Smooth muscle cell of the brain vasculature (primary cell): ENCODE measurements around the gene SYNE3.

Experiments used
- DNase-seq: peaks from one replicate; pipeline ENCODE4 v3.0.0-alpha.2; 2012; ENCODE audit warnings: low read depth, low spot score

SYNE3 gene, protein sequence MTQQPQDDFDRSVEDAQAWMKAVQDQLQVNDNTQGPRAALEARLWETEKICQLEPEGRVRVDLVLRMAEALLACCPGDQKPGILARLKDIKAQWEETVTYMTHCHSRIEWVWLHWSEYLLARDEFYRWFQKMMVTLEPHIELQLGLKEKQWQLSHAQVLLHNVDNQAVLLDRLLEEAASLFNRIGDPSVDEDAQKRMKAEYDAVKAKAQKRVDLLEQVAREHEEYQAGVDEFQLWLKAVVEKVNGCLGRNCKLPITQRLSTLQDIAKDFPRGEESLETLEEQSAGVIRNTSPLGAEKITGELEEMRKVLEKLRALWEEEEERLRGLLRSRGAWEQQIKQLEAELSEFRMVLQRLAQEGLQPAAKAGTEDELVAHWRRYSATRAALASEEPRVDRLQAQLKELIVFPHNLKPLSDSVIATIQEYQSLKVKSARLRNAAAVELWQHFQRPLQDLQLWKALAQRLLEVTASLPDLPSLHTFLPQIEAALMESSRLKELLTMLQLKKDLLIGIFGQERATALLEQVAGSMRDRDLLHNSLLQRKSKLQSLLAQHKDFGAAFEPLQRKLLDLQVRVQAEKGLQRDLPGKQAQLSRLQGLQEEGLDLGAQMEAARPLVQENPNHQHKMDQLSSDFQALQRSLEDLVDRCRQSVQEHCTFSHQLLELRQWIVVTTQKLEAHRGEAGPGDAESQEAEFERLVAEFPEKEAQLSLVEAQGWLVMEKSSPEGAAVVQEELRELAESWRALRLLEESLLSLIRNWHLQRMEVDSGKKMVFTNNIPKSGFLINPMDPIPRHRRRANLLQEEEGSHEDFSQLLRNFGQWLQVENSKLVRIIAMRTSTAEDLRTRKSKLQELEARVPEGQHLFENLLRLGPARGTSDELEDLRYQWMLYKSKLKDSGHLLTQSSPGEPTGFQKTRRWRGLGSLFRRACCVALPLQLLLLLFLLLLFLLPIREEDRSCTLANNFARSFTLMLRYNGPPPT

DNA sequence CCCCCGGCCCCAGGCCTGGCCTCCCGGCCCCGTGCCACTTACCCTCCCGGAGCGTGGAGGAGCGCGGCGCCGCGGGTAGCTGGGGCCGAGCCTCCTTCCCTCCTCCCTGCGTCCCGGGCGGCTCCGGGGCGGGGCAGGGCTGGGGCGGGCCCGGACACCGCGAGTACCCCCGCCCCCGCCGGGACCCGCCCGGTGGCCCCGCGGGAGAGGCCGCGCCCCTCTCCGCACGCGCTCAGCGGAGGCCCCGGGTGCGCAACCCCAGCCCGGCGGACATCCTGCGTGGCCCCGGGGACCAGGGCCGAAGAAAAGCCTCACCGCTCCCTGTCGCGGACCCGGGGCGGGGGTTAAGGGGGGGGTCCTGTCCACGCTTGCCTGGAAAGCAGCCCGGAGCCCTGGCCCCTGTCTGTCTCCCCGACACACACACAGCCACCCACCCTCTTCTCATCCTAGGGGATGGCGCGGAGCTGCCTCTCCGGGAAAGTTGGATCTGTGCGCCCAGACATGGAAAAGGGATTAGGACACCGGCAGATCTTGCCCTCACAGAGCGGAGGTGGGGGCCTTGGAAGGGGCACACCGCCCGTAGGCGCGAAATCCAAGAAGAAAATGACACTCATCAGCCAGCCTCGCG lies at the start of gene SYNE3:
SYNE3 (minus strand) TSS at position 97 of the 628 bp plus-strand sequence. CDS start 40,829 bp downstream, outside the sequence.
- DNase-seq: no peak

DNA sequence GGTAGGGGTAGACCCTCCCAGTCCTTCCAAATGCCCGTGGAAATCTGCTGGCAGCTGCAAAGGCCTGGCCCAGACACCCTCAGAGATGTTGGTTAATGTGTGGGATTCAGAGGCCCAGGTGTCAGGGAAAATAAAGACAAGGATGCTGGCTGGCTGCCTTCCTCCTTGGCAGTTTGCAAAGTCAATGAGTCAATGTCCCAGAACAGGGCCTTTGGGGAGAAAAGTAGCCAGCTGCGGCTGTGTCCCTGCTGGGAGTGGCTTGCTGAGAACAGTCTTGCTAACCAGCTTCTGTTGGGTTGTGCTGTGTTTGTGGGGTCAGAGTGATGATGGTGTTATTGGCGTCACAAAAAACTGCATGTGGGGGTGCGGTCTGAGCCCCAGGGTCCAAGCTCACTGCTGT lies 47.6 kb upstream of the SYNE3 start:
- no peak for DNase-seq

DNA sequence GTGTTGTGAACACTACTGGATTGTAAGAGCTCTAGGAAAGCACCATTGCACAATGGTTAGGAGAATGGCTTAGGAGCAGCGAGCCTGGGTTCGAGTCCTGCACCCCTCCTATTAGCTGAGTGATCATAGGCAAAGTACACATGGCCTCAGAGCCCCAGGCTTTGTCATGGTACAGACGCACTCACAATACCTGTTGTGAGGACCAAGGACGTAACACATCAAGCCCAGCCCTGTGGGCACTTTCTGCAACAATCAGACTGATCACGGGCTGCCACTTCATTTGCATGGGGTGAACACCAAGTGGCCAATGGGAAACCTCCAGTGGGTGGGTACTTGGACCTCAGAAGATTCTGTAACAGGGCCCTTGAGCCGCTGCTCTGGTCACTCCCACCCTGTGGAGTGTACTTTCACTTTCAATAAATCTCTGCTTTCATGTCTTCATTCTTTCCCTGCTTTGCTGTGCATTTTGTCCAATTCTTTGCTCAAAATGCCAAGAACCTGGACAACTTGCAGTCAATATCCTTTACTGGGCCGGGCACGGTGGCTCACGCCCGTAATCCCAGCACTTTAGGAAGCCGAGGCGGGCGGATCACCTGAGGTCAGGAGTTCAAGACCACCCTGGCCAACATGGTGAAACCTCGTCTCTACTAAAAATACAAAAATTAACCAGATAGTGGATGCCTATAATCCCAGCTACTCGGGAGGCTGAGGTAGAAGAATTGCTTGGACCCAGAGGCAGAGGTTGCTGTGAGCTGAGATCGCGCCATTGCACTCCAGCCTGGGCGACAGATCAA lies 46.6 kb upstream of the SYNE3 start:
- DNase-seq: no peak

DNA sequence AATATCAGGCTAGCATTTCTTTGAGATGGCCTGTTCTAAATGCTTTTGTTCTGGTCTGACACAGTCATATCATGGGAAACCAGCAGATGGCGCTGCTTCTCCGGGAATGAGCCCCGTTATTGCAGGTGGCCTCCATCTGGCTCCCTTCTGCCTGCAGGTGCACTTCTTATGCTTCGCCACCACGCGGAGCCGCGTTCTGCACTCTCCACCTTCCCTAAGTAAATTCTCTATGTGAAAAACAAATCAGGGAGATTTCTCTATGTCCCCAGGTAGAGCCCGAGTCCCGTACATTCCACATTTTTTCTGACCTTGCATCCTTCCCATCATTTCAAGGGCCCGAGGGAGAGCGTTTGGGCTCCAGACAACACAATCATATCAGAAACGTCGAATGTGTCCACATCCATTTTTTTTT lies 44.6 kb upstream of the SYNE3 start:
- peak; percentile 69 for DNase-seq

DNA sequence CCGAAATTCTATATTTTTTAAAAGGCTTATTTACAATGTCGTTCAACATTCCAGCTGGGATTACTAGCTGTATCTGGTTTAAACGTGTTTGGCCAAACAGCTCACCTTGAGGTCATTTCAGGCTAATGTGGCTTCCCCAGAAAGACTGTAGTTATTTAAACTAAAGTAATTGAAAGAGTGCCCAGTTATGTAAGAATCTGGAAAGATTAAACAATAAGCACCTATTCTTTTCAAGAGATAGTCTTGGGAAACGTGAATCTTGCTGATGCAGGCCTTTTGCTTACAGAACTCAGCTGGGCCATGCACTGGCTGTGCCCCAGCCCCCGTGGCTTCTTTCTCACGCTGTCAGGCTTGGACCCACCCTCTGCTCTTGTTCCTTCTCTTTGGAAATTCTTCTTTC lies 42.8 kb upstream of the SYNE3 start:
- no peak for DNase-seq

DNA sequence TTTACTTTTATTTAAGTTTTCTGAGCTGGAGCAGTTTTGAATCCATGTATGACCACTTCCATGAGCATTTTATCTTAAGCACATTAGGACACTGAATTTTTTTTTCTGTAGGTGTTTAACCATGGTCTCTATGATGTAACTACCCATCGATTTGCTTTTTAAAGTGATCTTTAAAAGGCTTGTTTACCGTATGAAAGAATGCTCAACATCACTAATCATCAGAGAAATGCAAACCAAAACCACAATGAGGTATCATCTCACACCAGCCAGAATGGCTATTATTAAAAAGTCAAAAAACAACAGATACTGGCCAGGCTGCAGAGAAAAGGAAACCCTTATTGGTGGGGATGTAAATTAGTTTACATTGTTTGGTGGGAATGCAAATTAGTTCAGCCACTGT lies 41.4 kb upstream of the SYNE3 start:
- DNase-seq: no peak

DNA sequence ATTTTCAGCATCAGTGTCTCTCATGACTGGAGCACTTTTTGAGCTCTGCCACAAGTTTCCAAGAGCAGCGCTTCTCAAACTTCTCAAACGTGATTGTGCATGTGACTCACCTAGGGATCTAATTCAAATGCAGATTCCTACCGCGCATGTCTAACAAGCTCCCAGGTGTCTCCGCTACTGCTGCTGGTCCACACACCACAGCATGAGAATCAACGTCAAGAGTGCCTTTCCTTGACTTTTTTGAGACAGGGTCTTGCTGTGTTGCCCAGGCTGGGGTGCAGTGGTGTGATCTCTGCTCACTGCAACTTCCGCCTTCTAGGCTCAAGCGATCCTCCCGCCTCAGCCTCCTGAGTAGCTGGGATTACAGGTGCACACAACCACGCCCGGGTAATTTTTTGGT lies 40.8 kb upstream of the SYNE3 start:
- no peak for DNase-seq

DNA sequence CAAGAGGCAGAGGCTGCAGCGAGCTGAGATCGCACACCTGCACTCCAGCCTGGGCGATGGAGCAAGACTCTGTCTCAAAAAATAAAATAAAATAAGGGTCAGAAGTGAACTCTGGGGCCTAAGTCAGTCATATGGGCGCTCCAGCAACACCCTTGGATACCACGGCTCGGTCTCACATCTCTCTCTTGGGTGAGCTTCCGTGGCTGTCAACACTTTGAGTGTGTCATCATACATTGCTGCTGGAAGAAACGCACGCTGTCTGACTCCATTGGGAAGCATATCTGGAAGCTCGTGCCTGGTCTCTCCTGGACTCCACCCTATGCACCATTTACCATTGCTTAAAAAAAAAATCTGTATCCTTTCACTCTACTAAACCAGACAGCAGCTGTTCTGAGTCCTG lies 38.6 kb upstream of the SYNE3 start:
- DNase-seq: no peak

DNA sequence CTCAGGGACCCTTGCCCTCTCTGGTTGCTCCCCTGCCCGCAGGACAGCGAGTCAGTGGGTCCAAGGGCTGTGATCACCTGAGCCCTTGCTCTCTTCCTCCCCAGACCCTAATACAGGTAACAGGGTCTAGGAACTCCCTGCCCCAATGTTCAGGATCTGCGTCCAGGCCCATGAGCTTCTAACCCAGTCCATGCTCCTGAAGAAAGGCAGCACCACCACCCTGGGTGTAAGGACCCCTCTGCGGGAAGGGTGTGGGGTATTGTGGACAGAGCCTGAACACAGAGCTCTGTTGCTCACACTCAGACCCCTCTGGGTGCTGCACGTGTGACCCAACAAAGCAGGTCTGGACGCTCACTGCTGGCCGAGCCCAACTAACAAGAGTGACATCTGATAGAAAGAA lies 36.7 kb upstream of the SYNE3 start:
- no peak for DNase-seq

DNA sequence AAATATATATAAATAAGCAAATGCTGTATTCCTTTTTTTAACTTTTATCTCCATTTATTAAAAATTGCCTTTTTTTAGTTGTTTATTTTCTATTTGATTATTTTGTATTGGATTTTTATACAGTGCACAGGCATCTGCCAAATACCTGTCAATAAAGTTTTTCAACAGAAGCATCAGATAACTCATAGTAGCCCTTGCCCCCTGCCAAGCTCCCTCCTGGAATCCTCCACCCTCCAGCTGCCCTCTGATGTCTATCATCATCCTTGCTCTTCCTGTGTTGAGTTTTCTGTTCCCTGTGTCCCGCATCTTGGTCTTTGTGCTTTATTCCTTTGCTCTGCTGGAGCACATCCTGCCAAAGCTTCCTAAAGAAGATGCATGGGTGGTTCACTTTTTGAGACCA lies 35.0 kb upstream of the SYNE3 start:
- no peak for DNase-seq

DNA sequence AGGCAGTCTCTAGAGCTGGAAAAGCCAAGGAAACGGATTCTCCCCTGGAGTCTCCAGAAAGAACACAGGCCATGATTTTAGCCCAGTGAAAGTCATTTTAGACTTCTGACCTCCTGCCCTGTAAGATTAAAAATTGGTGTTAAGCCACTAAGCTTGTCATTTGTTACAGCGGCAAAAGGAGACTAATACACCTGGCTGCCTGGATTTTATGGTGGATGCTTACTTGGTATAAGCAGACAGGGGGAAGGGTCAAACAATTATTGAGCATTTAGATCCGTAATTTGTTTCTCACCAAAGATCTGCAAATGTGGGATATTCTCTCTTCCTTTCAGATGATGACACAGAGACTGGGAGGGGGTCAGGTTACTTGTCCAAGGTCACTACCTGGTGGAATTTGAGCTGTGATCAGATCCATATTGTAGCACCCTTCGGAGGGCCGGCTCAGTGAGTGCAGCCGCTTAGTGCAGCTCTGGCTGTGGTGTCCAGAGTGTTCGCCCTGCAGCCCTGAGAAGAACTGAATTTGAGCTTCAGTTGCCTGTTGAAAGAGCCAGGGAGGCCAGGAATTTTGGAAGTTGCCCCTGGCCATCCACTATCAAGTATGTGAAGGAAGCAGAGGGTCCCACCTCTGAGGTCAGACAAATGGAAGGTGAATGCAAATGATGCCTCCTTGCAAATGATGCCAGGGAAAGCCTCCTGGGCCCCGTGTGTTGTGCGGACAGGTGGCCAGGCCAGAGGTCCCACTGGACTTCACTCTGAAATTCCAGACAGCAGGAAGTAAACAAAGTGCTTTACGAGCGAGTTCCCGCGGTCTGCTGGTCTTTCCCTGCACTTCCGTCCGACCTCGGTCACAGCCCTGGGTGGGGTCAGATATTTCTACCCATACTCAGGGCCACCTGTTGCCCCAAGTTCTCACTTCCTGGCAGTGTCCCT lies 33.5 kb upstream of the SYNE3 start:
- no peak for DNase-seq

DNA sequence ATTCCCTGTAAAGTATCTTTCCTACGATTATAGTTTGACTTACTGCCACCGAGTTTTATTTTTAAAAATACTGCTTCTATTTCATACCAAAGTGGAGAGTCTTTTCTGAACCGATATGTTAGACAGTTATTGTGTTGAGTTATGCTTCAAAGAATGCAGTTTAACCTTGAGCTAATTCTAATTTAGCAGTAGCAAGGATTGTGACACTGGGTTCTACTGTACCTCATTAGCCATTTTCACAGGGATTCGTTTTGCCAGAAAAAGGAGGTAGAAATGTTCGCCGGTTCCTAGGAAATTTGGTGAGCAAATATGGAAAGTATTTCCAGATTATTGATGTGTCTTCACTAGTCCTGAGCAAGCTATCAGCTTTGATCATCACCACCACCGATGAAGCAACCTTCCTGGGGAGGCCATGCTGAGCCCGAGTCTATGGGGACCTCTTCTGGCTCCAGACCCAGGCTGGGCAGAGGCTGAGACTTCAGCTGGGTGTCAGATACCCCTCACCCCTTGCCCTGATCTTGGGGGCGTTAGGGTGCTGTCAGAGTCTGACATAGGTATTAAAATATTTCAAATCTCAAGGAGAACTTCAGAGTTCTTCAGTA lies 32.0 kb upstream of the SYNE3 start:
- no peak for DNase-seq

DNA sequence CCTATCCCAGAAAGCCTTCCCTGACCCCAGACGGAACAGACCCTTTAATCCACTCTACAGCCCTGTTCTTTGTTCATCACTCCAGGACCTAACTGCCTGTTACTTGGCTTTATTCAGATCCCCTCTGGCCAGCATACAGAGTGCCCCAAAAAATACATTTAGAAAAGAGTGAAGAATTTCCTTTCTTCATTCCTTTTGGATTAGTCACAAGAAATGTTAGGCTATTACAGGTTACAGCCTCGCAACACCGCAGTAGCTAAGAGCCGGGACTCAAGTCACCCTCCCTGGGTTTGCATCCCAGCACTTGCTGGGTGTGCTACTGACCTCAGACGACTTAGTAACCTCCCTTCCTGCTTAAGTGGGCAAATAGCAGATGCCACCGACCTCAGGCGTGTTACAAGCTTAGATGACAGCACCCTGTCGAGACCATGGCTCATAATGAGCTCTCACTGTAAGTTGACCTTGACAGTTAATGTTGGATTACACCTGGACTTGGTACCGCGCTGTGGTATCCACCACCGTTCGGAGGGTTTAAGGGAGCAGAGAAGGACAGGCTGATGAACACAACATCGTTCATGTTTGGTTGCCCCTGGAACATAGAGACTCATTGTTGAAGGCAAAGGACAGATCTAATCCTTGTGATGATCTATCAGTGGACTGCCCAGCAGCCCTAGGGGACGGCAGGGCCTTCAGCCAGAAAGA lies 31.3 kb upstream of the SYNE3 start:
- DNase-seq: no peak

DNA sequence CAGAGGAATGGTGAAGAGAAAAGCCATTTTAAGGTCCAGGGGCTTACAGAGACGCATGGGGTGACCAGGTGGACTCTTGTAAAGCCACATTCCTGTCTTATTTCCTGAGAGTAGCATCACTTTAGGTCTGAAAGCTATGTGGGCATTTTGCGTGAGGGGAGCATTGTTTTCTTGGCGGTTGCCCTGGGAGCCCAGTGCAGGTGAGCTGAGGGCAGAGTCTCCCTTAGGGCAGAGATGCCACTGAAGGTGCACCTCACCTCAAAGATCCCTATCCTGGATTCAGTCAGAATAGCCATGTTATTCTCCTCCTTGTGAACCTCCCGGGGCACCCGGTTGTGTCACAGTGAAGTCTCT lies 30.8 kb upstream of the SYNE3 start:
- no peak for DNase-seq

DNA sequence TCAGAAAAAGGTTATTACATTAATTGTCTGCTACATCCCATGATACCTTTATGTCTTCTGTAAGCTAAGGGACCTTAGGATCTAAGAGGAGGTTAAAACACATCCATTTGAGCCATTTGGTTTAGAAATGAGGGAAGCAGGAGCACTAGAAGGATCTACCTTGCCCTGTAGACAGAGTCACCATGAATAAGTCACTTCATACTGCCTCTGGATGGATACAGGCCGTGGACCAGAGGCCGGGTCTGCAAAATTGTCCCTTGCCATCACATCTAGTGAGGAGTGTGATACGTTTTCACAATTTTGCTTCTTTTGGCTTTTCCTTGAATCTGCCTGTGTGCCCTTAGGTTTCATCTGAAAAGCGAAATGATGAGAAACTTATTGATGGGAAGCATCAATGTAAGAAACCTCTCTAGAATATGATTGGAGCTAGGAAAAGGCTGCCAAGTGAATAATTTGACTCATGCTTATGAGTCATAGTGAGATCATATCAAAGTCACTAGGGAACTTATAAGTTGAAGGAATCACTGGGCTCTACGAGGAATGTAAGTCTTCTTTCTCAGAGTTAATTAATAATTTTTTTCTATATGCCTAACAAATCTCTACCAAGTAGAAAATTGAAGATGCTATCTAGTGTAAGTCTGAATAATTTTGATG lies 29.2 kb upstream of the SYNE3 start:
- DNase-seq: no peak

DNA sequence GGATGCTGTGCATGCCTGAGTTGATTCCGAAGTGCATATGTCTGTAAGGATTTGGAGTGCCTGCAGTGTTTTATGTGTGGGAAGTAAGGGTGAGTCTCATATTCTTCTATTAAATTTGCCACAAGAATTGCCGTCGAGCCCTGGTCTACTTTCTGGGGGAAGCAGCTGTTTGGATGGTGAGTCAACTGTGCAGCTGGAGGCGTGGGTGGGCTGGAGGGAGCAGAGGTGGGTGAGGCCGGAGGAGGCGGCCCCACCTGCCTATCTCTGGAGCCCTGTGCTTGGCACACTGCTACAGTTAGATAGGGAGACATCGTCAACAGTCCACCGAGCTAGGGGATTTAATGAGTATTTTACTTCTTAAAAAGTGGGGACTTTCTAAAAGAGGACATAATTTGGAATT lies 28.1 kb upstream of the SYNE3 start:
- DNase-seq: no peak

DNA sequence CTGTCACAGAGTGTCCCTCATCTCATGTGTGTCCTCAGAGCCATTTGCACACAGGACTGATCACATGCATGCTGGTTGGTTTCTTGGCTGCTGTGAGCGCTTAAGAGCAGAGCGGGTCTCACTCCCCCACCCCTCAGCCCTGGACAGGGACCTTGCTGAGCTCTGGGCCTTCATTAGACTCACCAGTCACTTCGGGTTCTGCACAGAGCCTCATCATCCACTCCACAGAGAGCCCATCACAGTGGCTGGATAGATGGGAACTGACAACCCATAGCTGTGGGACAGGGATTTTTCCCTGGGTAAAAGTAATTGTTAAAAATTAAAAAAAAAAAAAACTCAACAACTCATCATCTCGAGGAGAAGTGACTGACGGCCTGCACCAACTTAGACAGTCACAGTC lies 26.6 kb upstream of the SYNE3 start:
- DNase-seq: no peak
